PC-3 (cell line): ENCODE results near the gene FEN1. TPM values are rescaled to one million over a fixed set of nuclear protein-coding genes. Genes with fewer than 3 reads are reported as not detected.

Experiments
- ATAC-seq: fragments of 200-7000 bp; cut with Tn5 transposase; 2 replicates; pipeline ENCODE4 v1.9.1; 2020; ENCODE audit warnings: mild to moderate bottlenecking, moderate library complexity
- BruUV-seq: library from RNA; stranded (reverse); fragments of 400-500 nt; replicated peaks from 2 replicates; lab custom pipeline; 2021; lab: Mats Ljungman, UMichigan
- CTCF ChIA-PET: fragments of 300-600 bp; sonication (Branson Sonifier 250); formaldehyde crosslinking; loops from one replicate; lab custom pipeline; 2022; ENCODE audit warnings: antibody characterized with exemption; lab: Charles Lee
- POLR2A ChIA-PET: fragments of 300-600 bp; sonication (Branson Sonifier 250); formaldehyde crosslinking; loops from one replicate; lab custom pipeline; 2022; ENCODE audit warnings: antibody characterized with exemption; ENCODE audit not compliant: unreplicated experiment; lab: Charles Lee
- DNase-seq: peaks from one replicate; pipeline ENCODE4 v3.0.0-alpha.2; 2015
- H2AFZ ChIP-seq: fragments of 300-600 bp; sonication (generic); 2 replicates; pipeline ENCODE4 v1.6.0; 2016; ENCODE audit warnings: antibody characterized with exemption, low read length
- H3F3A ChIP-seq: fragments of 300-600 bp; sonication (generic); one replicate; pipeline ENCODE4 v1.6.0; 2017; ENCODE audit warnings: antibody characterized with exemption, low read length, control low read depth, mild to moderate bottlenecking; ENCODE audit not compliant: unreplicated experiment
- H3K27ac ChIP-seq: fragments of 300-600 bp; sonication (generic); 2 replicates; pipeline ENCODE4 v1.5.1; 2016; ENCODE audit warnings: mild to moderate bottlenecking, low read length
- H3K27me3 ChIP-seq: fragments of 300-600 bp; sonication (generic); 2 replicates; pipeline ENCODE4 v1.6.1; 2016; ENCODE audit warnings: low read length, mixed read lengths
- H3K36me3 ChIP-seq: fragments of 300-600 bp; sonication (generic); 2 replicates; pipeline ENCODE4 v1.6.1; 2016; ENCODE audit warnings: low read depth, mixed run types, low read length, mixed read lengths
- H3K4me1 ChIP-seq: fragments of 300-600 bp; sonication (generic); 2 replicates; pipeline ENCODE4 v1.5.1; 2016; ENCODE audit warnings: low read length; ENCODE audit not compliant: insufficient read depth
- H3K4me2 ChIP-seq: fragments of 300-600 bp; sonication (generic); 2 replicates; pipeline ENCODE4 v1.6.0; 2016; ENCODE audit warnings: low read length
- H3K4me3 ChIP-seq: fragments of 300-600 bp; sonication (generic); 2 replicates; pipeline ENCODE4 v1.5.1; 2016; ENCODE audit warnings: mild to moderate bottlenecking, low read length, mixed read lengths
- H3K79me2 ChIP-seq: fragments of 300-600 bp; sonication (generic); 2 replicates; pipeline ENCODE4 v1.6.1; 2017; ENCODE audit warnings: low read length, mixed read lengths
- H3K9ac ChIP-seq: fragments of 300-600 bp; sonication (generic); 2 replicates; pipeline ENCODE4 v1.6.0; 2016; ENCODE audit warnings: mild to moderate bottlenecking, low read length
- H3K9me2 ChIP-seq: fragments of 300-600 bp; sonication (generic); replicated peaks from 2 replicates; pipeline ENCODE4 v1.6.1; 2016; ENCODE audit warnings: mixed run types, low read length, mixed read lengths
- H3K9me3 ChIP-seq: fragments of 300-600 bp; sonication (generic); 2 replicates; pipeline ENCODE4 v1.6.1; 2016; ENCODE audit warnings: low read length, mixed read lengths
- H4K20me1 ChIP-seq: fragments of 300-600 bp; sonication (generic); 2 replicates; pipeline ENCODE4 v1.6.1; 2016; ENCODE audit warnings: low read length, mixed read lengths
- EZH2 ChIP-seq: fragments of 300-600 bp; sonication (generic); IDR thresholded peaks from one replicate; pipeline ENCODE4 v1.6.1; 2017; ENCODE audit warnings: antibody characterized with exemption, mild to moderate bottlenecking, low read length; ENCODE audit not compliant: unreplicated experiment
- EZH2phosphoT487 ChIP-seq: fragments of 300-600 bp; sonication (generic); IDR thresholded peaks from 2 replicates; pipeline ENCODE4 v1.6.1; 2018; ENCODE audit warnings: mild to moderate bottlenecking, antibody characterized with exemption, low read length, borderline replicate concordance
- intact Hi-C: fragments of 100-400 bp; cut with micrococcal nuclease; formaldehyde crosslinking; loops from 2 replicates; pipeline ENCODE4 v1.9.0; 2023
- total RNA-seq: library from RNA; depleted of rRNA; stranded (reverse); fragments of >200 nt; gene quantifications from 2 replicates; pipeline ENCODE4 v1.2.3, GENCODE V29; 2014
- TF ChIP-seq, protein P1 (sequence below): fragments of 300-600 bp; sonication (generic); conservative IDR thresholded peaks from 2 replicates; pipeline ENCODE4 v1.5.1; 2017; ENCODE audit warnings: antibody characterized with exemption, low read depth, mild to moderate bottlenecking, low read length

The FEN1 gene
- total RNA-seq, 1 experiment from 2014 or later = 132 TPM

GRCh38 chr11:61749591-61750217 lies 43.0 kb upstream of the FEN1 start:
- Histone ChIP-seq H3K9ac (no peak overlapping the region), H3K4me1 (peaks cover 10% of the 10 kb centered on the region; the same call in 1 of the 2 replicates), H3F3A (no peaks in the 10 kb centered on the region), H3K27me3 (no peaks in the 10 kb centered on the region), H3K4me3 (no peak overlapping the region), H3K36me3 (no peaks in the 10 kb centered on the region), H3K9me3 (no peaks in the 10 kb centered on the region), H2AFZ (no peak overlapping the region), H3K27ac (no peak overlapping the region), H3K9me2 (no peaks in the 10 kb centered on the region), H3K79me2 (no peaks in the 10 kb centered on the region), H3K4me2 (no peak overlapping the region), H4K20me1 (no peaks in the 10 kb centered on the region)
- ATAC-seq (no peak), DNase-seq (no peak)
- TF ChIP-seq, protein P1, sequence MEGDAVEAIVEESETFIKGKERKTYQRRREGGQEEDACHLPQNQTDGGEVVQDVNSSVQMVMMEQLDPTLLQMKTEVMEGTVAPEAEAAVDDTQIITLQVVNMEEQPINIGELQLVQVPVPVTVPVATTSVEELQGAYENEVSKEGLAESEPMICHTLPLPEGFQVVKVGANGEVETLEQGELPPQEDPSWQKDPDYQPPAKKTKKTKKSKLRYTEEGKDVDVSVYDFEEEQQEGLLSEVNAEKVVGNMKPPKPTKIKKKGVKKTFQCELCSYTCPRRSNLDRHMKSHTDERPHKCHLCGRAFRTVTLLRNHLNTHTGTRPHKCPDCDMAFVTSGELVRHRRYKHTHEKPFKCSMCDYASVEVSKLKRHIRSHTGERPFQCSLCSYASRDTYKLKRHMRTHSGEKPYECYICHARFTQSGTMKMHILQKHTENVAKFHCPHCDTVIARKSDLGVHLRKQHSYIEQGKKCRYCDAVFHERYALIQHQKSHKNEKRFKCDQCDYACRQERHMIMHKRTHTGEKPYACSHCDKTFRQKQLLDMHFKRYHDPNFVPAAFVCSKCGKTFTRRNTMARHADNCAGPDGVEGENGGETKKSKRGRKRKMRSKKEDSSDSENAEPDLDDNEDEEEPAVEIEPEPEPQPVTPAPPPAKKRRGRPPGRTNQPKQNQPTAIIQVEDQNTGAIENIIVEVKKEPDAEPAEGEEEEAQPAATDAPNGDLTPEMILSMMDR = no peak
- TF ChIP-seq EZH2 (no peak), EZH2phosphoT487 (no peak)
- ChIA-PET POLR2A (no interaction called here), CTCF (no interaction called here)
- BruUV-seq = no TSS peak
- intact Hi-C loops = loop anchor here (5.0 kb wide), 1 partner anchor 358 kb away; no protein-coding TSS in a partner anchor

- intact Hi-C loops = no loop called here
- DNase-seq (no peak), ATAC-seq (no peak)
- BruUV-seq = no TSS peak
- H3K27me3 ChIP-seq = no peaks in the 10 kb centered on the region
- no peak overlapping the region for H3K9ac ChIP-seq
- no peak overlapping the region for H3K4me2 ChIP-seq
- no peaks in the 10 kb centered on the region for H3F3A ChIP-seq
- H4K20me1 ChIP-seq = no peaks in the 10 kb centered on the region
- H3K4me1 ChIP-seq = peaks cover 13% of the 10 kb centered on the region
- no peak overlapping the region for H3K4me3 ChIP-seq
- no peak overlapping the region for H2AFZ ChIP-seq
- ChIA-PET CTCF (no interaction called here), POLR2A (no interaction called here)
- TF ChIP-seq EZH2 (no peak), EZH2phosphoT487 (no peak)
- TF ChIP-seq, protein P1 = no peak
- no peaks in the 10 kb centered on the region for H3K36me3 ChIP-seq
- H3K9me3 ChIP-seq = no peaks in the 10 kb centered on the region
- no peaks in the 10 kb centered on the region for H3K79me2 ChIP-seq
- H3K9me2 ChIP-seq = no peaks in the 10 kb centered on the region
- H3K27ac ChIP-seq = no peak overlapping the region
Measured at GRCh38 chr11:61750631-61751273, 42.0 kb upstream of the FEN1 start.

- peaks cover 19% of the 10 kb centered on the region for H3K4me1 ChIP-seq
- ATAC-seq = no peak
- no peaks in the 10 kb centered on the region for H3K36me3 ChIP-seq
- no peak overlapping the region for H3K4me3 ChIP-seq
- H3K9ac ChIP-seq = no peak overlapping the region
- BruUV-seq = no TSS peak
- H3K27me3 ChIP-seq = no peaks in the 10 kb centered on the region
- no peak overlapping the region for H2AFZ ChIP-seq
- no peaks in the 10 kb centered on the region for H3K9me2 ChIP-seq
- CTCF ChIA-PET = no interaction called here
- no peaks in the 10 kb centered on the region for H3K79me2 ChIP-seq
- no peak overlapping the region for H3K4me2 ChIP-seq
- no peak overlapping the region for H3K27ac ChIP-seq
- H3K9me3 ChIP-seq = no peaks in the 10 kb centered on the region
- POLR2A ChIA-PET = no interaction called here
- DNase-seq = no peak
- intact Hi-C loops = no loop called here
- no peaks in the 10 kb centered on the region for H4K20me1 ChIP-seq
- H3F3A ChIP-seq = no peaks in the 10 kb centered on the region
- TF ChIP-seq EZH2 (no peak), EZH2phosphoT487 (no peak)
- TF ChIP-seq, protein P1 = no peak
Measured at GRCh38 chr11:61751384-61751783, 41.3 kb upstream of the FEN1 start.
